Measurements from ENCODE around the gene RFX3. TPM values are rescaled to one million over a fixed set of nuclear protein-coding genes. Genes with fewer than 3 reads are reported as not detected.

Gene RFX3
- total RNA-seq, 1 experiment from 2014 or later, result 5.7 TPM

DNA sequence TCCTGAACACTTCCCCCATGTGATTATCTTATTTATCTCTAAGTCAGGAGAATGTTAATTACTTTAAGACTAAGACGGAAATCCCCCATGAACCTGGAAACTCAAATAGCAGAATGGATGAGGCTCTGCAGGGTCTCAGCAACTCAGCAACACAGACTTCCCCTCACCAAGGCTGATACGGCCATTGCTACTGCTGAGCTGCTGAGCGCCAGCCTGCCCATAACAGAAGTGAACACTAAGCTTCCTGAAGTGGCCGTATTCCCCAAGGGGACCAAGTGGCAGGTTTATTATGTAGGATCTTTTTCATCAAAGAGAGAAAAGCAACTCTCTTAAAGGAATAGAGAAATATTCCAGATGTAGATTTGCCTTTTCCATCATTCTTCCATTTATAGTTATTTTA is 311.1 kb downstream of the RFX3 start:
- DNase-seq (ENCODE audit: low read depth, low spot score) (no peak), ATAC-seq (no peak)
- TF ChIP-seq POLR2AphosphoS5 (IDR thresholded peaks at IDR 0.05; ENCODE audit: low read depth, low read length), result no peak
- TF ChIP-seq REST (IDR thresholded peaks at IDR 0.05; ENCODE audit: insufficient read depth in 1 of 2, low read depth in 2 of 2, low read length in 1 of 2), result no peak
- TF ChIP-seq, protein P1, sequence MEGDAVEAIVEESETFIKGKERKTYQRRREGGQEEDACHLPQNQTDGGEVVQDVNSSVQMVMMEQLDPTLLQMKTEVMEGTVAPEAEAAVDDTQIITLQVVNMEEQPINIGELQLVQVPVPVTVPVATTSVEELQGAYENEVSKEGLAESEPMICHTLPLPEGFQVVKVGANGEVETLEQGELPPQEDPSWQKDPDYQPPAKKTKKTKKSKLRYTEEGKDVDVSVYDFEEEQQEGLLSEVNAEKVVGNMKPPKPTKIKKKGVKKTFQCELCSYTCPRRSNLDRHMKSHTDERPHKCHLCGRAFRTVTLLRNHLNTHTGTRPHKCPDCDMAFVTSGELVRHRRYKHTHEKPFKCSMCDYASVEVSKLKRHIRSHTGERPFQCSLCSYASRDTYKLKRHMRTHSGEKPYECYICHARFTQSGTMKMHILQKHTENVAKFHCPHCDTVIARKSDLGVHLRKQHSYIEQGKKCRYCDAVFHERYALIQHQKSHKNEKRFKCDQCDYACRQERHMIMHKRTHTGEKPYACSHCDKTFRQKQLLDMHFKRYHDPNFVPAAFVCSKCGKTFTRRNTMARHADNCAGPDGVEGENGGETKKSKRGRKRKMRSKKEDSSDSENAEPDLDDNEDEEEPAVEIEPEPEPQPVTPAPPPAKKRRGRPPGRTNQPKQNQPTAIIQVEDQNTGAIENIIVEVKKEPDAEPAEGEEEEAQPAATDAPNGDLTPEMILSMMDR (IDR thresholded peaks at IDR 0.05), result no peak
- TF ChIP-seq TCF7L2 (IDR thresholded peaks at IDR 0.05; ENCODE audit: low read depth, low read length), result no peak
- TF ChIP-seq SIN3A (IDR thresholded peaks at IDR 0.05; ENCODE audit: borderline replicate concordance, insufficient read depth, low read depth, low read length), result no peak
- Histone ChIP-seq H3K27me3 (ENCODE audit: control insufficient read depth, insufficient read depth, low read length) (no peaks in the 10 kb centered on the region), H3K9me3 (ENCODE audit: control insufficient read depth, insufficient read depth, low read depth, low read length) (no peaks in the 10 kb centered on the region), H3K4me3 (ENCODE audit: low read depth in 2 of 2, low read length in 2 of 2) (no peak overlapping the region), H3K27ac (ENCODE audit: low read length) (no peak overlapping the region), H3K4me1 (ENCODE audit: control insufficient read depth, insufficient read depth, low read length) (no peaks in the 10 kb centered on the region), H3K36me3 (ENCODE audit: control insufficient read depth, insufficient read depth, low read length) (no peaks in the 10 kb centered on the region)
- intact Hi-C loops (cut with micrococcal nuclease; ENCODE audit: unreplicated experiment) (no loop called here), in situ Hi-C loops (cut with HindIII; ENCODE audit: low pct_unique_long_range_greater_than_20kb, low sequenced_read_pairs) (no loop called here)
- ChIA-PET POLR2A (interaction anchor here (0.6 kb wide), 1 partner anchor 844 kb away, joined by 5 read pairs; no protein-coding TSS in a partner anchor), CTCF (no interaction called here)
- BruUV-seq (replicated peaks), result no TSS peak

DNA sequence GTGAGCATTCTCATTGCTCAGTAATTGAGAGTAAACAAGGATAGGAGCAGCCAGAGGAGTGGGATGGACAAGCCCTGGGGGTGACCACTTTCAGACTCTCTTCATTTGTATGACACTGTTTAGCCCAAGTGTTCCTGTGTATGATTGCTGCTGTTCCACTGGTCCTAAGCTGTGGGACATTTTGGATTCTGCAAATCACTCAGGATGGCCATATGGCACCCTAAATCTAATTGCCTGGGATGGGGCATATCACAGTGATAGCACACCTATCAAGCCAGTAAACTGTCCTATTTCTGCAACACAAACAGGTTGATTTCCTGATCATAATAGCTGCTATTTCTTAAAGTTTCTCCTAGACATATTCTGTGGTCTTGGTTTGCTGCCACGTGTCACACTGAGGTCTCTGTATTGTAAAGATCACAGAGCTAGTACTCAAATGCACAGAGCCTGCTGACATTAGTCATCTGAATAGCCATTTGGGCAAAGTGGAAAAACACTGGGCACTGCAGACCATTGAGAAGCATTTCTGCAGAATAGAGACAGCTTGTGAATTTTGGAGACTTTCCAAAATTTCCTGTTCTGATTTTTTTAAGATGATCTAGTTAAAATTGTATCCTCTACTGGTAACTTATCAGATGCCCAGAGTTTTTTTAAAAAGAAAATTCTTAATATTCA is 320.2 kb downstream of the RFX3 start:
- H3K27me3 ChIP-seq (ENCODE audit: control insufficient read depth, insufficient read depth, low read length), result no peaks in the 10 kb centered on the region
- H3K4me1 ChIP-seq (ENCODE audit: control insufficient read depth, insufficient read depth, low read length), result no peaks in the 10 kb centered on the region
- no peaks in the 10 kb centered on the region for H3K9me3 ChIP-seq (ENCODE audit: control insufficient read depth, insufficient read depth, low read depth, low read length)
- TF ChIP-seq TCF7L2 (IDR thresholded peaks at IDR 0.05; ENCODE audit: low read depth, low read length), result no peak
- TF ChIP-seq REST (IDR thresholded peaks at IDR 0.05; ENCODE audit: insufficient read depth in 1 of 2, low read depth in 2 of 2, low read length in 1 of 2), result no peak
- no peak for TF ChIP-seq POLR2AphosphoS5 (IDR thresholded peaks at IDR 0.05; ENCODE audit: low read depth, low read length)
- TF ChIP-seq, protein P1 (IDR thresholded peaks at IDR 0.05), result no peak
- TF ChIP-seq SIN3A (IDR thresholded peaks at IDR 0.05; ENCODE audit: borderline replicate concordance, insufficient read depth, low read depth, low read length), result no peak
- BruUV-seq (replicated peaks), result no TSS peak
- intact Hi-C loops (cut with micrococcal nuclease; ENCODE audit: unreplicated experiment), result no loop called here
- H3K27ac ChIP-seq (ENCODE audit: low read length), result no peak overlapping the region
- in situ Hi-C loops (cut with HindIII; ENCODE audit: low pct_unique_long_range_greater_than_20kb, low sequenced_read_pairs), result no loop called here
- H3K36me3 ChIP-seq (ENCODE audit: control insufficient read depth, insufficient read depth, low read length), result no peaks in the 10 kb centered on the region
- ATAC-seq, result no peak
- no peak overlapping the region for H3K4me3 ChIP-seq (ENCODE audit: low read depth in 2 of 2, low read length in 2 of 2)
- no peak for DNase-seq (ENCODE audit: low read depth, low spot score)
- ChIA-PET CTCF (no interaction called here), POLR2A (no interaction called here)

All from Panc1 (cell line).